T-helper 17 cell (primary cell): ENCODE data around the gene MAP3K21. TPM values are rescaled to one million over a fixed set of nuclear protein-coding genes. Genes with fewer than 3 reads are reported as not detected.

ENCODE experiments used
- ATAC-seq: fragments of 150-1000 bp; cut with Tn5 transposase; 2 replicates; pipeline ENCODE4 v1.10.0; 2021; ENCODE audit warnings: mild to moderate bottlenecking, moderate library complexity
- DNase-seq, 3 donors: peaks; one replicate each; pipeline versions ENCODE4 v3.0.0 to v3.0.0-alpha.2; 2020 to 2021
- H3K9me3 ChIP-seq: one replicate; pipeline ENCODE4 v1.7.0; 2013; ENCODE audit warnings: low read length, mild to moderate bottlenecking; ENCODE audit not compliant: control insufficient read depth, poor library complexity, severe bottlenecking
- H3K27ac Mint-ChIP-seq: one replicate; pipeline ENCODE4 v1.8.0; 2022; ENCODE audit warnings: mild to moderate bottlenecking, moderate library complexity, mixed read lengths
- H3K27me3 Mint-ChIP-seq: one replicate; pipeline ENCODE4 v1.8.0; 2022; ENCODE audit warnings: mixed read lengths
- H3K36me3 Mint-ChIP-seq: one replicate; pipeline ENCODE4 v1.8.0; 2022; ENCODE audit warnings: low read depth, mixed read lengths
- H3K4me1 Mint-ChIP-seq: one replicate; pipeline ENCODE4 v1.8.0; 2022; ENCODE audit warnings: mild to moderate bottlenecking, mixed read lengths
- H3K4me3 Mint-ChIP-seq: one replicate; pipeline ENCODE4 v1.8.0; 2022; ENCODE audit warnings: mild to moderate bottlenecking, moderate library complexity, mixed read lengths
- total RNA-seq, 4 donors: library from RNA in 2 of 4; stranded (reverse) in 2 of 4; gene quantifications; one replicate each; pipeline ENCODE4 v1.2.3 and lab custom pipeline; 2022 to 2026

Gene MAP3K21
- total RNA-seq, 2 donors from 2014 or later, result 1.4 to 1.9 TPM

GRCh38 chr1:233393084-233393840, 65.7 kb downstream of the MAP3K21 start:
- H3K27me3 Mint-ChIP-seq, result peaks cover 32% of the 10 kb centered on the region
- peaks cover 3% of the 10 kb centered on the region for H3K4me1 Mint-ChIP-seq
- DNase-seq (no peak), ATAC-seq (no peak)
- H3K4me3 Mint-ChIP-seq, result no peak overlapping the region
- no peaks in the 10 kb centered on the region for H3K9me3 ChIP-seq
- H3K36me3 Mint-ChIP-seq, result peaks cover 9% of the 10 kb centered on the region
- H3K27ac Mint-ChIP-seq, result no peak overlapping the region

- peaks cover 3% of the 10 kb centered on the region for H3K4me1 Mint-ChIP-seq
- no peak overlapping the region for H3K4me3 Mint-ChIP-seq
- peaks cover 7% of the 10 kb centered on the region for H3K36me3 Mint-ChIP-seq
- DNase-seq (no peak), ATAC-seq (no peak)
- peaks cover 31% of the 10 kb centered on the region for H3K27me3 Mint-ChIP-seq
- no peak overlapping the region for H3K27ac Mint-ChIP-seq
- H3K9me3 ChIP-seq, result no peaks in the 10 kb centered on the region
These were observed 66.6 kb downstream of the MAP3K21 start for GRCh38 chr1:233393926-233394680.

GRCh38 chr1:233394860-233395717, 67.6 kb downstream of the MAP3K21 start:
- peak; percentile 74 for ATAC-seq
- no peak overlapping the region for H3K27ac Mint-ChIP-seq
- no peak for DNase-seq
- H3K4me1 Mint-ChIP-seq, result peaks cover 3% of the 10 kb centered on the region
- H3K36me3 Mint-ChIP-seq, result peaks cover 7% of the 10 kb centered on the region
- no peaks in the 10 kb centered on the region for H3K9me3 ChIP-seq
- H3K4me3 Mint-ChIP-seq, result no peak overlapping the region
- H3K27me3 Mint-ChIP-seq, result peaks cover 24% of the 10 kb centered on the region

- H3K9me3 ChIP-seq, result no peaks in the 10 kb centered on the region
- DNase-seq, result no peak
- H3K27me3 Mint-ChIP-seq, result peaks cover 26% of the 10 kb centered on the region
These were observed 68.5 kb downstream of the MAP3K21 start for GRCh38 chr1:233395863-233396646.

GRCh38 chr1:233406339-233406960, 78.9 kb downstream of the MAP3K21 start:
- ATAC-seq, result no peak
- Mint-ChIP-seq H3K4me1 (no peaks in the 10 kb centered on the region), H3K27ac (no peak overlapping the region), H3K27me3 (peaks cover 39% of the 10 kb centered on the region), H3K36me3 (no peaks in the 10 kb centered on the region), H3K4me3 (no peak overlapping the region)
- no peak for DNase-seq
- H3K9me3 ChIP-seq, result no peaks in the 10 kb centered on the region

More at GRCh38 chr1:233395863-233396646, 68.5 kb downstream of the MAP3K21 start:
- Mint-ChIP-seq H3K27ac (no peak overlapping the region), H3K36me3 (peaks cover 7% of the 10 kb centered on the region), H3K4me3 (no peak overlapping the region), H3K4me1 (peaks cover 3% of the 10 kb centered on the region)
- ATAC-seq, result no peak

GRCh38 chr1:233406994-233407631, 79.6 kb downstream of the MAP3K21 start:
- ATAC-seq (no peak), DNase-seq (no peak)
- H3K9me3 ChIP-seq, result no peaks in the 10 kb centered on the region
- Mint-ChIP-seq H3K27ac (no peak overlapping the region), H3K36me3 (no peaks in the 10 kb centered on the region), H3K4me3 (no peak overlapping the region), H3K4me1 (no peaks in the 10 kb centered on the region), H3K27me3 (peaks cover 37% of the 10 kb centered on the region)

GRCh38 chr1:233409540-233409939, 82.0 kb downstream of the MAP3K21 start:
- DNase-seq, result no peak
- H3K4me3 Mint-ChIP-seq, result no peak overlapping the region

GRCh38 chr1:233410906-233411305, 83.4 kb downstream of the MAP3K21 start:
- Mint-ChIP-seq H3K27me3 (peaks cover 28% of the 10 kb centered on the region), H3K4me3 (no peak overlapping the region), H3K36me3 (peaks cover 3% of the 10 kb centered on the region), H3K27ac (no peak overlapping the region), H3K4me1 (no peaks in the 10 kb centered on the region)
- ATAC-seq (no peak), DNase-seq (no peak)
- no peaks in the 10 kb centered on the region for H3K9me3 ChIP-seq

More at GRCh38 chr1:233409540-233409939, 82.0 kb downstream of the MAP3K21 start:
- Mint-ChIP-seq H3K27me3 (peaks cover 32% of the 10 kb centered on the region), H3K4me1 (no peaks in the 10 kb centered on the region), H3K36me3 (peaks cover 3% of the 10 kb centered on the region), H3K27ac (no peak overlapping the region)
- ATAC-seq, result no peak
- no peaks in the 10 kb centered on the region for H3K9me3 ChIP-seq

- DNase-seq, result no peak
- no peak for ATAC-seq
- Mint-ChIP-seq H3K36me3 (peaks cover 3% of the 10 kb centered on the region), H3K4me3 (no peak overlapping the region), H3K4me1 (no peaks in the 10 kb centered on the region), H3K27ac (no peak overlapping the region), H3K27me3 (peaks cover 18% of the 10 kb centered on the region)
- H3K9me3 ChIP-seq, result no peaks in the 10 kb centered on the region
These were observed 85.3 kb downstream of the MAP3K21 start for GRCh38 chr1:233412812-233413211.

GRCh38 chr1:233421293-233421692, 93.8 kb downstream of the MAP3K21 start:
- H3K4me3 Mint-ChIP-seq, result no peak overlapping the region
- H3K27ac Mint-ChIP-seq, result no peak overlapping the region
- peaks cover 2% of the 10 kb centered on the region for H3K36me3 Mint-ChIP-seq
- H3K9me3 ChIP-seq, result no peaks in the 10 kb centered on the region
- DNase-seq (no peak), ATAC-seq (no peak)
- H3K27me3 Mint-ChIP-seq, result peaks cover 20% of the 10 kb centered on the region
- peaks cover 7% of the 10 kb centered on the region for H3K4me1 Mint-ChIP-seq

GRCh38 chr1:233424779-233425178, 97.3 kb downstream of the MAP3K21 start:
- Mint-ChIP-seq H3K4me1 (peaks cover 7% of the 10 kb centered on the region), H3K4me3 (no peak overlapping the region), H3K36me3 (peaks cover 2% of the 10 kb centered on the region), H3K27me3 (peaks cover 40% of the 10 kb centered on the region), H3K27ac (no peak overlapping the region)
- H3K9me3 ChIP-seq, result no peaks in the 10 kb centered on the region
- no peak for ATAC-seq
- no peak for DNase-seq

- H3K9me3 ChIP-seq, result no peaks in the 10 kb centered on the region
- H3K27ac Mint-ChIP-seq, result no peak overlapping the region
- H3K4me3 Mint-ChIP-seq, result no peak overlapping the region
- peaks cover 7% of the 10 kb centered on the region for H3K4me1 Mint-ChIP-seq
- DNase-seq (no peak), ATAC-seq (no peak)
- H3K36me3 Mint-ChIP-seq, result peaks cover 2% of the 10 kb centered on the region
- H3K27me3 Mint-ChIP-seq, result peaks cover 46% of the 10 kb centered on the region
These were observed 100.4 kb downstream of the MAP3K21 start for GRCh38 chr1:233427907-233428306.
